ENCODE results near the gene IQSEC1.

The IQSEC1 gene

GRCh38 chr3:13046569-13047274 is 26.5 kb downstream of the IQSEC1 start:
- no peak for DNase-seq

GRCh38 chr3:13045904-13046568 is 27.2 kb downstream of the IQSEC1 start:
- DNase-seq, result no peak

GRCh38 chr3:13045241-13045903 is 27.9 kb downstream of the IQSEC1 start:
- DNase-seq, result no peak

GRCh38 chr3:13044496-13045240 is 28.6 kb downstream of the IQSEC1 start:
- no peak for DNase-seq

- DNase-seq, result no peak
These were observed 29.6 kb downstream of the IQSEC1 start for GRCh38 chr3:13043656-13044055.

GRCh38 chr3:13042715-13043271 is 30.4 kb downstream of the IQSEC1 start:
- DNase-seq, result no peak

- DNase-seq, result no peak
These were observed 31.0 kb downstream of the IQSEC1 start for GRCh38 chr3:13042127-13042701.

GRCh38 chr3:13041113-13041776 is 32.0 kb downstream of the IQSEC1 start:
- DNase-seq, result no peak

GRCh38 chr3:13040361-13041074 is 32.7 kb downstream of the IQSEC1 start:
- DNase-seq, result no peak

- DNase-seq, result no peak
These were observed 33.9 kb downstream of the IQSEC1 start for GRCh38 chr3:13039213-13039896.

GRCh38 chr3:13037458-13038117 is 35.6 kb downstream of the IQSEC1 start:
- no peak for DNase-seq

- no peak for DNase-seq
These were observed 38.4 kb downstream of the IQSEC1 start for GRCh38 chr3:13034861-13035260.

- no peak for DNase-seq
These were observed 39.0 kb downstream of the IQSEC1 start for GRCh38 chr3:13034109-13034800.

- DNase-seq, result no peak
These were observed 41.0 kb downstream of the IQSEC1 start for GRCh38 chr3:13032206-13032605.

- DNase-seq, result no peak
These were observed 41.6 kb downstream of the IQSEC1 start for GRCh38 chr3:13031621-13032020.

GRCh38 chr3:13030684-13031083 is 42.5 kb downstream of the IQSEC1 start:
- DNase-seq, result no peak

GRCh38 chr3:13028010-13028821 is 45.0 kb downstream of the IQSEC1 start:
- DNase-seq, result no peak

GRCh38 chr3:13027154-13027553 is 46.1 kb downstream of the IQSEC1 start:
- no peak for DNase-seq

- no peak for DNase-seq
These were observed 46.7 kb downstream of the IQSEC1 start for GRCh38 chr3:13026534-13026933.
